Measurements from ENCODE around the gene RNF2. TPM values are rescaled to one million over a fixed set of nuclear protein-coding genes. Genes with fewer than 3 reads are reported as not detected.

RNF2 gene
- total RNA-seq, 4 donors from 2014 or later, result 10.2 to 18.7 (median 17.4) TPM

GRCh38 chr1:185075476-185075875 is 30.1 kb downstream of the RNF2 start:
- TF ChIP-seq EP300 (IDR thresholded peaks at IDR 0.05), result no peak
- no peak for TF ChIP-seq POLR2AphosphoS5 (IDR thresholded peaks at IDR 0.05)
- no peak for TF ChIP-seq CTCF (IDR thresholded peaks at IDR 0.05)
- no peak for TF ChIP-seq POLR2A (IDR thresholded peaks at IDR 0.05)
- Histone ChIP-seq H3K27ac (no peak overlapping the region), H3K9me3 (no peaks in the 10 kb centered on the region), H3K27me3 (no peaks in the 10 kb centered on the region), H3K36me3 (no peaks in the 10 kb centered on the region), H3K4me3 (no peak overlapping the region), H3K4me1 (no peaks in the 10 kb centered on the region)
- WGBS, 2 donors (ENCODE audit: low coverage in 1 of 2), result 83 to 89% methylated on average over 3 of the region's 3 CpGs
- no peak for ATAC-seq

- no peak for TF ChIP-seq POLR2AphosphoS5 (IDR thresholded peaks at IDR 0.05)
- TF ChIP-seq CTCF (IDR thresholded peaks at IDR 0.05), result no peak
- TF ChIP-seq EP300 (IDR thresholded peaks at IDR 0.05), result no peak
- TF ChIP-seq POLR2A (IDR thresholded peaks at IDR 0.05), result no peak
- H3K27me3 ChIP-seq, result no peaks in the 10 kb centered on the region
- WGBS, 2 donors (ENCODE audit: low coverage in 1 of 2), result 73 to 91% methylated on average over 4 of the region's 4 CpGs
Observed at GRCh38 chr1:185077374-185077773, 32.0 kb downstream of the RNF2 start.

GRCh38 chr1:185080422-185080821 is 35.1 kb downstream of the RNF2 start:
- ATAC-seq, result no peak
- no peak overlapping the region for H3K4me3 ChIP-seq
- no peaks in the 10 kb centered on the region for H3K27me3 ChIP-seq
- no peak overlapping the region for H3K27ac ChIP-seq
- no peaks in the 10 kb centered on the region for H3K36me3 ChIP-seq
- no peaks in the 10 kb centered on the region for H3K9me3 ChIP-seq
- TF ChIP-seq EP300 (IDR thresholded peaks at IDR 0.05), result no peak
- no peak for TF ChIP-seq POLR2AphosphoS5 (IDR thresholded peaks at IDR 0.05)
- TF ChIP-seq CTCF (IDR thresholded peaks at IDR 0.05), result no peak
- TF ChIP-seq POLR2A (IDR thresholded peaks at IDR 0.05), result no peak
- H3K4me1 ChIP-seq, result no peaks in the 10 kb centered on the region

More at GRCh38 chr1:185077374-185077773, 32.0 kb downstream of the RNF2 start:
- Histone ChIP-seq H3K27ac (no peak overlapping the region), H3K4me3 (no peak overlapping the region), H3K36me3 (no peaks in the 10 kb centered on the region), H3K9me3 (no peaks in the 10 kb centered on the region), H3K4me1 (no peaks in the 10 kb centered on the region)
- ATAC-seq, result no peak

GRCh38 chr1:185083818-185084217 is 38.5 kb downstream of the RNF2 start:
- Histone ChIP-seq H3K27me3 (no peaks in the 10 kb centered on the region), H3K4me1 (no peaks in the 10 kb centered on the region), H3K9me3 (no peaks in the 10 kb centered on the region), H3K4me3 (no peak overlapping the region), H3K36me3 (peaks cover 0 to 14% of the 10 kb centered on the region in 2 donors), H3K27ac (no peak overlapping the region)
- WGBS, 2 donors (ENCODE audit: low coverage in 1 of 2), result 100% methylated on average over 2 of the region's 2 CpGs; no CpG with 5 or more reads in 1 of the 2 donors
- no peak for ATAC-seq
- TF ChIP-seq POLR2AphosphoS5 (IDR thresholded peaks at IDR 0.05) (no peak), CTCF (IDR thresholded peaks at IDR 0.05) (no peak)

GRCh38 chr1:185087101-185087500 is 41.7 kb downstream of the RNF2 start:
- H3K27me3 ChIP-seq, result no peaks in the 10 kb centered on the region
- H3K9me3 ChIP-seq, result no peaks in the 10 kb centered on the region
- H3K4me1 ChIP-seq, result no peaks in the 10 kb centered on the region
- WGBS, 2 donors (ENCODE audit: low coverage in 1 of 2), result 90 to 100% methylated on average over 1 of the region's 1 CpG
- no peak for TF ChIP-seq POLR2A (IDR thresholded peaks at IDR 0.05)
- no peak for TF ChIP-seq CTCF (IDR thresholded peaks at IDR 0.05)
- TF ChIP-seq POLR2AphosphoS5 (IDR thresholded peaks at IDR 0.05), result no peak
- no peak for TF ChIP-seq EP300 (IDR thresholded peaks at IDR 0.05)
- ATAC-seq, result no peak
- H3K36me3 ChIP-seq, result peaks cover 0 to 39% of the 10 kb centered on the region in 2 donors
- H3K27ac ChIP-seq, result no peak overlapping the region
- H3K4me3 ChIP-seq, result no peak overlapping the region
